Fibroblast of pulmonary artery (primary cell): Measurements from ENCODE around the gene RHBDL1.

Source experiments
- DNase-seq: peaks from one replicate; pipeline ENCODE4 v3.0.0-alpha.2; 2010; ENCODE audit warnings: low read depth
- H3K4me3 ChIP-seq: replicated peaks from 2 replicates; pipeline ENCODE4 v1.5.1; 2011; ENCODE audit warnings: low read depth, mild to moderate bottlenecking, control low read depth, low read length, moderate library complexity
- TF ChIP-seq, protein P1 (sequence below): IDR thresholded peaks from 2 replicates; pipeline ENCODE4 v1.5.1; 2011; ENCODE audit warnings: mild to moderate bottlenecking, control low read depth, low read length, inconsistent platforms; ENCODE audit errors: missing control alignments

Gene RHBDL1

DNA sequence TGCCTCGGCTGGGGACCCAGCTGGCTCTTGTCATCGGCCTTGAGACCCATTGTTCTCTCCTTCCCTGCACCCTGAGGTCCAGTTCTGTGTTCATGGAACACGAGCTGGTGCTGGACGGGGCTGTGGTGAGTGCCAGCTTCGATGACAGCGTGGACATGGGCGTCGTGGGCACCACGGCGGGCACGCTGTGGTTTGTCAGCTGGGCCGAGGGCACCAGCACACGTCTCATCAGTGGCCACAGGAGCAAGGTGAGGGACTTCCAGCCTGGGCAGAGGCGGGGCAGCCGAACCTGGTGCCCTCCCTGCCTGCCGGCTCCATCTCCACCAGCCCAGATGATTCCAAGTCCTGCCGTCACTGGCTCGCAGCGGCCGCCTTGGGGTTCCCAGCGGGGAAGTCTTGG is 12.9 kb upstream of the RHBDL1 start:
- TF ChIP-seq, protein P1, sequence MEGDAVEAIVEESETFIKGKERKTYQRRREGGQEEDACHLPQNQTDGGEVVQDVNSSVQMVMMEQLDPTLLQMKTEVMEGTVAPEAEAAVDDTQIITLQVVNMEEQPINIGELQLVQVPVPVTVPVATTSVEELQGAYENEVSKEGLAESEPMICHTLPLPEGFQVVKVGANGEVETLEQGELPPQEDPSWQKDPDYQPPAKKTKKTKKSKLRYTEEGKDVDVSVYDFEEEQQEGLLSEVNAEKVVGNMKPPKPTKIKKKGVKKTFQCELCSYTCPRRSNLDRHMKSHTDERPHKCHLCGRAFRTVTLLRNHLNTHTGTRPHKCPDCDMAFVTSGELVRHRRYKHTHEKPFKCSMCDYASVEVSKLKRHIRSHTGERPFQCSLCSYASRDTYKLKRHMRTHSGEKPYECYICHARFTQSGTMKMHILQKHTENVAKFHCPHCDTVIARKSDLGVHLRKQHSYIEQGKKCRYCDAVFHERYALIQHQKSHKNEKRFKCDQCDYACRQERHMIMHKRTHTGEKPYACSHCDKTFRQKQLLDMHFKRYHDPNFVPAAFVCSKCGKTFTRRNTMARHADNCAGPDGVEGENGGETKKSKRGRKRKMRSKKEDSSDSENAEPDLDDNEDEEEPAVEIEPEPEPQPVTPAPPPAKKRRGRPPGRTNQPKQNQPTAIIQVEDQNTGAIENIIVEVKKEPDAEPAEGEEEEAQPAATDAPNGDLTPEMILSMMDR = no peak
- no peak overlapping the region for H3K4me3 ChIP-seq
- no peak for DNase-seq

DNA sequence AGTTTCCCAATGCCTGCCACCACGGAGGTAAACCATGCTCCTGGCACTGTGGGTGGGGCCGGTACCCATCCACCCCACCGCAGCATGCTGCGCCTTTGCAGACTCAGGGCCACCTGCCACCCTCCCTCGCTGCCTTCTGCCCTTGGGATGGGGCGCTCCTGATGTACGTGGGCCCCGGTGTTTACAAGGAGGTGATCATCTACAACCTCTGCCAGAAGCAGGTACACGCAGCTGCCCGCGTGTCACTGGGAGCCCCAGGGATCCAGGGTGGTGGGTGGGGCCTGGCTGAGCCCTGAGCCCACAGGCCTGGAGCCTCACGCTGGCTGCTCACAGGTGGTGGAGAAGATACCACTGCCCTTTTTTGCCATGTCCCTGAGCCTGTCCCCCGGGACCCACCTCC is 8.9 kb upstream of the RHBDL1 start:
- no peak overlapping the region for H3K4me3 ChIP-seq

GRCh38 chr16:667113-667779 is 8.2 kb upstream of the RHBDL1 start:
- TF ChIP-seq, protein P1 = no peak
- no peak overlapping the region for H3K4me3 ChIP-seq
- no peak for DNase-seq

More for the DNA sequence above, 8.9 kb upstream of the RHBDL1 start:
- TF ChIP-seq, protein P1 = no peak
- no peak for DNase-seq

DNA sequence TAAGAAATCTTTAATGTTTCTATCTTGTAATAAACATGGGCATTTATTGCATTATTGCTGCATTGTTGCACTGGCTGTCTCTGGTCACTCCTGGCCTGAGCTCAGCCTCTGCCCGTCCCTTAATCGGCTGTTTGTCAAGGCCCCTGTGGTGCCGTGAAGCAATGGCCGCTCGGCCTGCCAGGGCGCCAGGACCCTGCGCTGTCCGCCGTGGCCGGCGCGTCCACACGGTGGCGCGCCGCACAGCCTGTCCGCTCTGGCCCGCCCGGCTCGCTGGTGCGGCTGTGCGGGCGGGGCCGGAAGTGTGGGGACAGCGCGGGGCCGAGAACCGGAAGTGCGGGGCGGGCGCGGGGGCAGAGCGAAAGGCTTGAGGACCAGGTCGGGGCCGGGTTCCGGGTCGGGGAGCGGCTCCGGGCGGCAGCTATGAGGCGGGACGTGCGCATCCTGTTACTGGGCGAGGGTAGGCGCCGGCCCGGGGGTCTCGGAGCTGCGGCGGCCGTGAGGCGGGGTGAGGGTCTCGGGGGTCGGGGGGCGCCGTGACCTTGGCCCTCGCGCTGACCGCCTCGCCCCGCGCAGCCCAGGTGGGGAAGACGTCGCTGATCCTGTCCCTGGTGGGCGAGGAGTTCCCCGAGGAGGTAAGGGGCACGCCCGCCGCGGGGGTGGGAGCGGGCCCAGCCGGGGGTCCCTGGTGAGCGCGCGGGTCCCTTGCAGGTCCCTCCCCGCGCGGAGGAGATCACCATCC is 7.5 kb upstream of the RHBDL1 start, which contains the start of gene RHOT2:
RHOT2 (plus strand) TSS at position 353 of the 739 bp plus-strand sequence; CDS start at position 421, 68 bp downstream.
- peak; percentile 90 for DNase-seq
- TF ChIP-seq, protein P1 = peak; percentile 34
- peak within 1 kb of the TSS; percentile 79 for H3K4me3 ChIP-seq

DNA sequence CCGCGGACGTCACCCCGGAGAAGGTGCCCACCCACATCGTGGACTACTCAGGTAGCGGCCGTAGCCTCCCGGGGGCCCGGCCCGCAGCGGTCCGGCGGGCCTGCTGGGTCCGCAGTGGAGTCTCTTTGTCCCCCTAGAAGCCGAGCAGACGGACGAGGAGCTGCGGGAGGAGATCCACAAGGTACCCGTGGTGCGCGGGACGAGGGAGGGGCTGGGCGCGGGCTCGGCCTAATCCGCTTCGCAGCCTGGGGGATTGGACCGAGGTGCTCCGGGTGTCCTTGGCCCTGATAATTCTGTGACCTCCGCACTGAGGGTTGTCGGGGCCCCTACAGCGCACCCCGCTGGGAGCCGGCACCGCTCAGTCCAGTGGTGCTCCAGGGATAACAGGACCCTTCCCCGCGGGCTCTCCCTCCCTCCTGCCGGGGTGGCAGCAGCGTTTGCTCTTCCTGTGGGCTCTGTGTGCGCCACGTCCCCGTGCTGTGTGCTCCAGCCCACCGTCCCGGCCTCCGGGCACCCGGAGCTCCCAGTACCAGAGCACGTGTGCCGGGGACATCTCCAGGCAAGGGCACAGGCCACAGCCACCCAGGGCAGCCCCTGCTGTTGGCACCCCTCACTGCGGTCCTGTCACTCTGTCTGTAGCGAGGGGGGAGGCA is 6.8 kb upstream of the RHBDL1 start:
- no peak for DNase-seq
- H3K4me3 ChIP-seq = peak overlapping the region; percentile 79
- TF ChIP-seq, protein P1 = no peak

DNA sequence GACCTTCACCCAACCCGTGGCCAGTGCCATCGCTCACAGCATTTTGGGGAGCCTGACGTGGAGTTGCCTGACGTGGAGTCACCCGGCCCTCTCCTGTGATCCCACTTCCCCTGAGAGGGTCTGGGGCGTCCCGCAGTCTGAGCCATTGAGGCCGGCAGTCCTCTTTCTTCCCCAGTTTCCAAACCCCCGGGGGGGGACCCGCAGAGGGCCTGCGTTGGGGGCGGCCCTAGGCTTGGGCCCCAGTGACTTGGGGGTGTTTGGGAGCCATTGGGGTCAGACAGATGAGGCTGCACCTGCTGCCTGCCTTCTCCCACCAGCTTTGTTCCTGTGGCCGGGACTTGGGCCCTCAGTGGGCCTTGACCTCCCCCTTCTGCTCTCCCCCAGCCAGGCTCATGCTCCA is 5.8 kb upstream of the RHBDL1 start:
- H3K4me3 ChIP-seq = peak overlapping the region; percentile 79
- TF ChIP-seq, protein P1 = no peak
- DNase-seq = no peak
